Measurements from ENCODE around the gene PDLIM1. TPM values are rescaled to one million over a fixed set of nuclear protein-coding genes. Genes with fewer than 3 reads are reported as not detected.
A peak's percentile ranks its signal among the peaks of the same experiment; 100 is the strongest.

Gene PDLIM1
- total and polyA plus RNA-seq, 2 of the 8 experiments (the other 6 are each of a cell fraction or from before 2014, with no cell fraction given): 169 to 245 TPM

DNA sequence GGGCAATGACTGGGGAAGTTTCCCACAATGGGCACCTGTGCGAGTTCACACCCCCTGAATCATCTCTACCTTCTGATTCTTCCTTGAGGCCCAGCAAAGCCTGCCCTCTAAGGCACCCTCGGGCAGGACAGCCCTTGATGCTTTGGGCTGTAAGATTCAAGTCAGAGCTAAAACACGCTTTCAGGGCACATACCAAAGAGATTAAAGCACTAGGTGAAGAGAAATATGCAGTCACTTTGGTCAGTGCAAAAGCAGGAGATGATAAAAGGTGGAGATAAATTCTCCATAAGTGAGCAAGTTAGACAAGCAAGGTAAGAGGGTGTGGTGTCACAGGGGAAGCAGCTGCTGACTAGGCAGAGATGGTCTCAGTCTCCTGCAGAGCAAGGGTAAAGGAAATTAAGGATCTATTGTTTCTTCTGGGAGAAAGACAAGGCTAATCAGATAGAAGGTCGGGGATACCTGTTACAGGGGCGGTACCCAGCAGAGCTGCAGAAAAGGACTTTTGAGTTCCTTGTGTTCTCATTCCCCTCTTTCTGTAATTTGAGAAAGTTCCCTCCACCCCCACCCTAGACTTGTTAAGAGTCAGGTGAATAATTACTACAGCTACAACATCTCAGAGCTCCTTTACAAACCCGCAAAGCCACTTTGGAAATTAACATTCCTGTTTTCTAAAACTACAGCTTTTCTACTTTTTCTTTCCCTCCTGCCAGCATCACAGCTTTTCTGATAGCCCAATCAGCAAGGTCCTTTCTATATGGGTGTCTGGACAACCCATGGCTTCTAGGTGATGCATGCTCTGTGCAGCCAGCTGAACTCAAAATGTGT is 26.4 kb downstream of the PDLIM1 start:
- Histone ChIP-seq H3K79me2 (ENCODE audit: control insufficient read depth in 1 of 2, insufficient read depth in 2 of 2, low read length in 2 of 2) (peaks cover 0 to 5% of the 10 kb centered on the region in 2 experiments; a peak in 1 of 4 replicates), H3K36me3 (ENCODE audit: control insufficient read depth in 2 of 4, insufficient read depth in 4 of 4, low read length in 3 of 4) (peaks cover 7 to 79% (median 23%) of the 10 kb centered on the region in 4 experiments; a peak in 7 of 8 replicates), H3K4me2 (ENCODE audit: insufficient read depth in 1 of 2, low read depth in 2 of 2, low read length in 2 of 2) (peak overlapping the region; percentile 59 to 69), H3K56ac (replicated peaks; ENCODE audit: insufficient read length, low read depth, low read length) (no peak overlapping the region), H4K91ac (replicated peaks; ENCODE audit: insufficient read length, low read length) (peak overlapping the region; percentile 81), H3K27ac (ENCODE audit: low read depth, low read length) (peak overlapping the region; percentile 69), H3K4me3 (ENCODE audit: extremely low read depth in 1 of 4, insufficient read depth in 2 of 4, low read depth in 3 of 4, low read length in 4 of 4) (peak overlapping the region in 1 of 4 experiments; percentile 33; a peak in 3 of 8 replicates), H3K14ac (ENCODE audit: insufficient read length) (no peak overlapping the region), H2BK5ac (ENCODE audit: low read depth, low read length) (peak overlapping the region; percentile 94; the same call in 1 of the 2 replicates), H2BK15ac (ENCODE audit: low read length) (no peak overlapping the region), H3K4ac (replicated peaks; ENCODE audit: insufficient read length, low read depth, low read length) (peak overlapping the region; percentile 70), H3K9ac (replicated peaks in 1 of 4; ENCODE audit: extremely low read depth in 1 of 4, low read depth in 3 of 4, low read length in 3 of 4) (peak overlapping the region in 1 of 4 experiments; percentile 6; a peak in 2 of 7 replicates), H3K23me2 (ENCODE audit: low read depth, low read length) (no peaks in the 10 kb centered on the region), H4K5ac (ENCODE audit: insufficient read length, low read depth, low read length) (peak overlapping the region; percentile 30), H2BK120ac (replicated peaks; ENCODE audit: low read depth, low read length) (peak overlapping the region; percentile 47), H4K20me1 (replicated peaks in 1 of 2; ENCODE audit: control insufficient read depth in 1 of 2, insufficient read depth in 2 of 2, low read length in 2 of 2) (no peaks in the 10 kb centered on the region), H3K27me3 (replicated peaks in 1 of 4; ENCODE audit: control insufficient read depth in 3 of 4, extremely low read depth in 1 of 4, insufficient read depth in 3 of 4, low read length in 3 of 4) (no peaks in the 10 kb centered on the region), H3K18ac (ENCODE audit: extremely low read depth, low read length) (peak overlapping the region; percentile 93), H3K9me3 (ENCODE audit: insufficient read depth in 2 of 2, low read depth in 1 of 2, low read length in 1 of 2) (no peaks in the 10 kb centered on the region), H3K4me1 (replicated peaks in 1 of 4; ENCODE audit: control insufficient read depth in 3 of 4, insufficient read depth in 4 of 4, low read length in 3 of 4) (peaks cover 6 to 31% (median 15%) of the 10 kb centered on the region in 4 experiments), H2BK20ac (ENCODE audit: low read length) (peak overlapping the region; percentile 98), H2BK12ac (ENCODE audit: low read depth, low read length) (peak overlapping the region; percentile 97), H2AFZ (ENCODE audit: low read length) (no peak overlapping the region), H3K23ac (ENCODE audit: insufficient read length) (no peak overlapping the region), H3K79me1 (ENCODE audit: low read depth, low read length) (peaks cover 5% of the 10 kb centered on the region; the same call in 1 of the 2 replicates), H4K8ac (ENCODE audit: extremely low read depth, insufficient read depth, low read length) (no peak overlapping the region; the same call in 1 of the 2 replicates), H2AK5ac (ENCODE audit: low read depth, low read length) (peak overlapping the region; percentile 91)
- FAIRE-seq (peak; percentile 92), DNase-seq (ENCODE audit: low read depth in 1 of 2, low spot score in 2 of 2) (peak; percentile 52 to 57)
- ChIA-PET POLR2A (ENCODE audit: partially characterized antibody) (interaction anchor here (0.8 to 2.6 kb wide), 7 partner anchors 10 to 99 kb away, joined by 4 to 17 read pairs (median 6); no protein-coding TSS in a partner anchor), CTCF (ENCODE audit: partially characterized antibody) (interaction anchor here (0.7 to 7.3 kb wide), 8 partner anchors 7 to 111 kb away, joined by 3 to 52 read pairs (median 5); no protein-coding TSS in a partner anchor)
- 36% methylated on average over 6 of the region's 6 CpGs; no CpG with 5 or more reads in 1 of the 2 experiments for WGBS, 2 experiments (ENCODE audit: extremely low coverage in 1 of 2, insufficient coverage in 1 of 2, insufficient read length in 1 of 2, insufficient replicate concordance in 2 of 2, low coverage in 1 of 2, low lambda C conversion rate in 2 of 2, missing lambda C conversion rate in 1 of 2)
- no peak for TF ChIP-seq SRF (IDR thresholded peaks at IDR 0.05; ENCODE audit: low read depth, low read length)
- no peak for TF ChIP-seq TAF7 (optimal IDR thresholded peaks at IDR 0.05; ENCODE audit: borderline replicate concordance, low read depth, low read length)
- TF ChIP-seq, protein P1, sequence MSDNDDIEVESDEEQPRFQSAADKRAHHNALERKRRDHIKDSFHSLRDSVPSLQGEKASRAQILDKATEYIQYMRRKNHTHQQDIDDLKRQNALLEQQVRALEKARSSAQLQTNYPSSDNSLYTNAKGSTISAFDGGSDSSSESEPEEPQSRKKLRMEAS (IDR thresholded peaks at IDR 0.05): no peak
- no peak for TF ChIP-seq GTF2F1 (IDR thresholded peaks at IDR 0.05; ENCODE audit: borderline replicate concordance, low read depth, low read length)
- TF ChIP-seq KDM4A (IDR thresholded peaks at IDR 0.05; ENCODE audit: low read depth, low read length, severe bottlenecking): no peak
- TF ChIP-seq YY1 (IDR thresholded peaks at IDR 0.05; ENCODE audit: low read depth, low read length): no peak
- no peak for TF ChIP-seq NANOG (IDR thresholded peaks at IDR 0.05; ENCODE audit: insufficient read depth, low read depth, low read length, poor library complexity, severe bottlenecking)
- no peak for TF ChIP-seq TCF12 (IDR thresholded peaks at IDR 0.05; ENCODE audit: low read depth, low read length)
- TF ChIP-seq RNF2 (IDR thresholded peaks at IDR 0.05; ENCODE audit: borderline replicate concordance, low read depth, low read length, missing control alignments, poor library complexity, severe bottlenecking): no peak

Measured in H1 (cell line).